Panc1 (cell line): Measurements from ENCODE around the gene PCLO.

ENCODE experiments used
- POLR2AphosphoS5 ChIP-seq: IDR thresholded peaks from 2 replicates; pipeline ENCODE4 v1.6.1; 2012; ENCODE audit warnings: mild to moderate bottlenecking, low read depth, low read length, moderate library complexity
- SIN3A ChIP-seq: IDR thresholded peaks from 2 replicates; pipeline ENCODE4 v1.6.1; 2012; ENCODE audit warnings: low read depth, mild to moderate bottlenecking, low read length, moderate library complexity, borderline replicate concordance; ENCODE audit not compliant: insufficient read depth
- TCF7L2 ChIP-seq: IDR thresholded peaks from 2 replicates; pipeline ENCODE4 v1.6.1; 2011; ENCODE audit warnings: mild to moderate bottlenecking, low read depth, low read length, inconsistent platforms
- TF ChIP-seq, protein P1 (sequence below): fragments of 450-650 bp; IDR thresholded peaks from 2 replicates; pipeline ENCODE4 v1.5.1; 2017; ENCODE audit warnings: mild to moderate bottlenecking
- TF ChIP-seq, protein P2 (sequence below), 2 experiments: IDR thresholded peaks; 2 replicates each; pipeline ENCODE4 v1.6.1; 2011 to 2012; ENCODE audit warnings: low read depth in 2 of 2, control low read depth in 1 of 2, low read length in 1 of 2, mild to moderate bottlenecking in 1 of 2, moderate library complexity in 1 of 2; ENCODE audit not compliant: insufficient read depth in 1 of 2

DNA sequence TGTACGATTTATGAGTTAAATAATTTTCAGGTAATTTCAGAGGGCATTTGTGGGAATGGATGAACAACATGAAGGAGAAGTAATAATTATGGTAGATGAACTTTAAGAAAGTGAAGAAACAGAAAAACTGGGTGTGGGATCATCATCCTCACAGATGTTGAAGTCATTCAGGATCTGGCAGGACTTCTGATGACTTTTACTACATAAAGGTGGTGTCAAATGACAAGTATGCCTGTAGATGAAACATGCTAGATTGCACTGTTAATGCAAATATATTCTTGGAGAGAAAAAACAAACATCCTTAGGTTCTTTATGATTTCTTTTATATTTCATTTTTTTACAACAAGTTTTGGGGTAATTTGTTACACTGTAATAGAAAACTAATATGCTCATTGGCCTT is 230.2 kb downstream of the PCLO start:
- TF ChIP-seq, protein P1, sequence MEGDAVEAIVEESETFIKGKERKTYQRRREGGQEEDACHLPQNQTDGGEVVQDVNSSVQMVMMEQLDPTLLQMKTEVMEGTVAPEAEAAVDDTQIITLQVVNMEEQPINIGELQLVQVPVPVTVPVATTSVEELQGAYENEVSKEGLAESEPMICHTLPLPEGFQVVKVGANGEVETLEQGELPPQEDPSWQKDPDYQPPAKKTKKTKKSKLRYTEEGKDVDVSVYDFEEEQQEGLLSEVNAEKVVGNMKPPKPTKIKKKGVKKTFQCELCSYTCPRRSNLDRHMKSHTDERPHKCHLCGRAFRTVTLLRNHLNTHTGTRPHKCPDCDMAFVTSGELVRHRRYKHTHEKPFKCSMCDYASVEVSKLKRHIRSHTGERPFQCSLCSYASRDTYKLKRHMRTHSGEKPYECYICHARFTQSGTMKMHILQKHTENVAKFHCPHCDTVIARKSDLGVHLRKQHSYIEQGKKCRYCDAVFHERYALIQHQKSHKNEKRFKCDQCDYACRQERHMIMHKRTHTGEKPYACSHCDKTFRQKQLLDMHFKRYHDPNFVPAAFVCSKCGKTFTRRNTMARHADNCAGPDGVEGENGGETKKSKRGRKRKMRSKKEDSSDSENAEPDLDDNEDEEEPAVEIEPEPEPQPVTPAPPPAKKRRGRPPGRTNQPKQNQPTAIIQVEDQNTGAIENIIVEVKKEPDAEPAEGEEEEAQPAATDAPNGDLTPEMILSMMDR = no peak
- TF ChIP-seq POLR2AphosphoS5 = no peak
- no peak for TF ChIP-seq SIN3A
- TF ChIP-seq, protein P2, sequence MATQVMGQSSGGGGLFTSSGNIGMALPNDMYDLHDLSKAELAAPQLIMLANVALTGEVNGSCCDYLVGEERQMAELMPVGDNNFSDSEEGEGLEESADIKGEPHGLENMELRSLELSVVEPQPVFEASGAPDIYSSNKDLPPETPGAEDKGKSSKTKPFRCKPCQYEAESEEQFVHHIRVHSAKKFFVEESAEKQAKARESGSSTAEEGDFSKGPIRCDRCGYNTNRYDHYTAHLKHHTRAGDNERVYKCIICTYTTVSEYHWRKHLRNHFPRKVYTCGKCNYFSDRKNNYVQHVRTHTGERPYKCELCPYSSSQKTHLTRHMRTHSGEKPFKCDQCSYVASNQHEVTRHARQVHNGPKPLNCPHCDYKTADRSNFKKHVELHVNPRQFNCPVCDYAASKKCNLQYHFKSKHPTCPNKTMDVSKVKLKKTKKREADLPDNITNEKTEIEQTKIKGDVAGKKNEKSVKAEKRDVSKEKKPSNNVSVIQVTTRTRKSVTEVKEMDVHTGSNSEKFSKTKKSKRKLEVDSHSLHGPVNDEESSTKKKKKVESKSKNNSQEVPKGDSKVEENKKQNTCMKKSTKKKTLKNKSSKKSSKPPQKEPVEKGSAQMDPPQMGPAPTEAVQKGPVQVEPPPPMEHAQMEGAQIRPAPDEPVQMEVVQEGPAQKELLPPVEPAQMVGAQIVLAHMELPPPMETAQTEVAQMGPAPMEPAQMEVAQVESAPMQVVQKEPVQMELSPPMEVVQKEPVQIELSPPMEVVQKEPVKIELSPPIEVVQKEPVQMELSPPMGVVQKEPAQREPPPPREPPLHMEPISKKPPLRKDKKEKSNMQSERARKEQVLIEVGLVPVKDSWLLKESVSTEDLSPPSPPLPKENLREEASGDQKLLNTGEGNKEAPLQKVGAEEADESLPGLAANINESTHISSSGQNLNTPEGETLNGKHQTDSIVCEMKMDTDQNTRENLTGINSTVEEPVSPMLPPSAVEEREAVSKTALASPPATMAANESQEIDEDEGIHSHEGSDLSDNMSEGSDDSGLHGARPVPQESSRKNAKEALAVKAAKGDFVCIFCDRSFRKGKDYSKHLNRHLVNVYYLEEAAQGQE (IDR thresholded peaks at IDR 0.05; ENCODE audit: insufficient read depth in 1 of 2, low read depth in 2 of 2, low read length in 1 of 2) = no peak
- TF ChIP-seq TCF7L2 = no peak
